GM21723 (cell line): ENCODE results near the gene FASTKD2.

ENCODE experiments used
- ATAC-seq: cut with Tn5 transposase; IDR thresholded peaks from one replicate; pipeline ENCODE4 v1.9.1; 2021; ENCODE audit warnings: mild to moderate bottlenecking, moderate library complexity; ENCODE audit not compliant: unreplicated experiment

Gene FASTKD2

GRCh38 chr2:206833291-206833690 lies 67.9 kb downstream of the FASTKD2 start:
- no peak for ATAC-seq

- no peak for ATAC-seq
Measured at GRCh38 chr2:206836722-206837121, 71.3 kb downstream of the FASTKD2 start.

- no peak for ATAC-seq
Measured at GRCh38 chr2:206837775-206838174, 72.4 kb downstream of the FASTKD2 start.

GRCh38 chr2:206838690-206839089 lies 73.3 kb downstream of the FASTKD2 start:
- ATAC-seq = no peak

- ATAC-seq = no peak
Measured at GRCh38 chr2:206840999-206841398, 75.6 kb downstream of the FASTKD2 start.
